ENCODE results near the gene DEFB121. TPM values are rescaled to one million over a fixed set of nuclear protein-coding genes. Genes with fewer than 3 reads are reported as not detected.

Gene DEFB121
- total and polyA plus RNA-seq, 12 donors = not detected

- no peak for TF ChIP-seq CTCF (IDR thresholded peaks at IDR 0.05)
- H3K36me3 ChIP-seq = no peaks in the 10 kb centered on the region
- H3K9me3 ChIP-seq = peaks cover 0 to 13% (median 0%) of the 10 kb centered on the region in 11 donors
- H3K27ac ChIP-seq = no peak overlapping the region
- no peak overlapping the region for H3K4me3 ChIP-seq
- peaks cover 0 to 16% (median 0%) of the 10 kb centered on the region in 7 donors for H3K27me3 ChIP-seq
- DNase-seq (no peak), ATAC-seq (no peak)
- 50 to 62% methylated on average over 1 of the region's 1 CpG for WGBS, 2 donors
- intact Hi-C loops (cut with DNase I) = no loop called here
- no peaks in the 10 kb centered on the region for H3K4me1 ChIP-seq
Observed at GRCh38 chr20:31355981-31356380, 50.0 kb downstream of the DEFB121 start.

Other genes starting within 250 kb of the DEFB121 start
- gene DEFB115, start 148.6 kb downstream of the DEFB121 start, total RNA-seq = not detected
- not detected for gene DEFB115, start 148.6 kb downstream of the DEFB121 start, polyA plus RNA-seq
- not detected for gene DEFB116, start 97.6 kb downstream of the DEFB121 start, total RNA-seq
- not detected for gene DEFB116, start 97.6 kb downstream of the DEFB121 start, polyA plus RNA-seq
- not detected for gene DEFB118, start 37.6 kb downstream of the DEFB121 start, total RNA-seq
- not detected for gene DEFB118, start 37.6 kb downstream of the DEFB121 start, polyA plus RNA-seq
- not detected for gene DEFB119, start 15.6 kb downstream of the DEFB121 start, total RNA-seq
- gene DEFB119, start 15.6 kb downstream of the DEFB121 start, polyA plus RNA-seq = not detected
- not detected for gene DEFB123, start 34.4 kb upstream of the DEFB121 start, total RNA-seq
- not detected for gene DEFB123, start 34.4 kb upstream of the DEFB121 start, polyA plus RNA-seq
- gene DEFB124, start 68.9 kb upstream of the DEFB121 start, total RNA-seq = 1 to 10 TPM in 2 of 10 donors, not detected in 8; 1.5 to 3.1 TPM
- gene DEFB124, start 68.9 kb upstream of the DEFB121 start, polyA plus RNA-seq = 1 to 10 TPM in 1 of 2 donors, under 1 TPM in 1; 0.13 to 1.5 TPM
- 1 to 10 TPM in 7 of 10 donors, under 1 TPM in 3; 0.60 to 3.4 (median 1.3) TPM for gene REM1, start 69.1 kb upstream of the DEFB121 start, total RNA-seq
- 1 to 10 TPM; 3.9 to 7.2 TPM for gene REM1, start 69.1 kb upstream of the DEFB121 start, polyA plus RNA-seq
- gene HM13, start 108.2 kb upstream of the DEFB121 start, total RNA-seq = 10 to 100 TPM; 27.5 to 71.6 (median 33.5) TPM
- gene HM13, start 108.2 kb upstream of the DEFB121 start, polyA plus RNA-seq = 100 to 1,000 TPM in 1 of 2 donors, 10 to 100 TPM in 1; 65.1 to 102 TPM
- gene ID1, start 199.1 kb upstream of the DEFB121 start, total RNA-seq = 100 to 1,000 TPM in 7 of 10 donors, 10 to 100 TPM in 3; 42.8 to 204 (median 109) TPM
- 100 to 1,000 TPM; 230 to 551 TPM for gene ID1, start 199.1 kb upstream of the DEFB121 start, polyA plus RNA-seq
- 10 to 100 TPM in 3 of 10 donors, 1 to 10 TPM in 7; 3.8 to 20.1 (median 7.5) TPM for gene COX4I2, start 231.7 kb upstream of the DEFB121 start, total RNA-seq
- gene COX4I2, start 231.7 kb upstream of the DEFB121 start, polyA plus RNA-seq = 100 to 1,000 TPM in 1 of 2 donors, 10 to 100 TPM in 1; 30.4 to 103 TPM

Data from heart right ventricle (tissue), 16 donors.